ENCODE data around the gene CPNE5. TPM values are rescaled to one million over a fixed set of nuclear protein-coding genes. Genes with fewer than 3 reads are reported as not detected.

CPNE5 gene
- total RNA-seq, 6 experiments from 2014 or later: 0.12 to 0.84 (median 0.23) TPM

DNA sequence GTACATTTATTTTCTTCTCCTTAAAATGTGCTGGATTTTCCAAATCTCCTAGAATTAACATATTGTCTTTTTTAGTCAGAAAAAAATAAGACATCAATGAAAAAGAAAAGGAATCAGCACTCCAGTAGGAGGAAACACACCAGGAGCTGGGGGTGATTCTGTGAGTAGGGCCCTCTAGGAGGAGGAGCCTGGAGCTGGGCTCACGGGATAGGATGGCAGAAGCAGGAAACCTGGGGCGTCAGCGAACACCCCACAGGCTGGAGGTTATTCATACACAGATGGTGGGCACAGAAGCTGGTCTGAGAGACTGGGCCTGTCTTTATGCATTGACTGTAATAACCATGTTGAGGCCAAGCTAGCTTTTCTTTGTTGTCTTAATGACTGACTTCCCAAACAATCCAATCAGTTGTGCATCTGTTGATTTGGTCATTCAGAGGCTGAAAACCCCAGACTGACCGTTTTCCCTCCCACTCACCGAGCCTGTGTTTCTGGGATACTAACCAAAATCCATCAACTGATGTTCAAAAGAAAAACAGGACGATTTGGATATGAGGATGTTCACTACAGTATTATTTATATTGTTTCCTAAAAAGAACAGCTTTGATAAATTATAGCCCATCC lies 53.1 kb downstream of the CPNE5 start:
- Histone ChIP-seq H3K27me3 (no peaks in the 10 kb centered on the region), H3K4me3 (no peak overlapping the region), H3K9me3 (no peaks in the 10 kb centered on the region), H3K27ac (no peak overlapping the region), H3K4me1 (no peaks in the 10 kb centered on the region), H3K36me3 (no peaks in the 10 kb centered on the region)
- no peak for ATAC-seq
- no peak for DNase-seq
- TF ChIP-seq, protein P1, sequence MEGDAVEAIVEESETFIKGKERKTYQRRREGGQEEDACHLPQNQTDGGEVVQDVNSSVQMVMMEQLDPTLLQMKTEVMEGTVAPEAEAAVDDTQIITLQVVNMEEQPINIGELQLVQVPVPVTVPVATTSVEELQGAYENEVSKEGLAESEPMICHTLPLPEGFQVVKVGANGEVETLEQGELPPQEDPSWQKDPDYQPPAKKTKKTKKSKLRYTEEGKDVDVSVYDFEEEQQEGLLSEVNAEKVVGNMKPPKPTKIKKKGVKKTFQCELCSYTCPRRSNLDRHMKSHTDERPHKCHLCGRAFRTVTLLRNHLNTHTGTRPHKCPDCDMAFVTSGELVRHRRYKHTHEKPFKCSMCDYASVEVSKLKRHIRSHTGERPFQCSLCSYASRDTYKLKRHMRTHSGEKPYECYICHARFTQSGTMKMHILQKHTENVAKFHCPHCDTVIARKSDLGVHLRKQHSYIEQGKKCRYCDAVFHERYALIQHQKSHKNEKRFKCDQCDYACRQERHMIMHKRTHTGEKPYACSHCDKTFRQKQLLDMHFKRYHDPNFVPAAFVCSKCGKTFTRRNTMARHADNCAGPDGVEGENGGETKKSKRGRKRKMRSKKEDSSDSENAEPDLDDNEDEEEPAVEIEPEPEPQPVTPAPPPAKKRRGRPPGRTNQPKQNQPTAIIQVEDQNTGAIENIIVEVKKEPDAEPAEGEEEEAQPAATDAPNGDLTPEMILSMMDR (IDR thresholded peaks at IDR 0.05): no peak
- TF ChIP-seq POLR2A (IDR thresholded peaks at IDR 0.05): no peak
- 63% methylated on average over 5 of the region's 6 CpGs for WGBS (ENCODE audit: insufficient coverage, low coverage, low lambda C conversion rate, missing lambda C conversion rate)
- intact Hi-C loops (cut with DNase I): no loop called here

DNA sequence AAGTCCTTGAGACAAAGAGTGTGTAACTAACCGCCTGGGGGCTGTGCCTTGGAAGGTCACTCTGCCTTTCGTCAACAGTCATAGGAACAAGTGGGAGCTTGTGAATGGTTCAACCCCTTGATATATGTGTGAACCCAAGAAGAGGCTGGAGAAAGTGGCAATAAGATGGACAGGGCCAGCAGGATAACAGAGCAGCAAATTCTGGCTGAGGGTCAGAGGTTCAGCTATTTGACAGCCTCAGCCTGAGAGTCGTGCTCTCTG lies 54.9 kb downstream of the CPNE5 start:
- intact Hi-C loops (cut with DNase I): no loop called here
- no CpG with 5 or more reads among the region's 3 CpGs for WGBS (ENCODE audit: insufficient coverage, low coverage, low lambda C conversion rate, missing lambda C conversion rate)

DNA sequence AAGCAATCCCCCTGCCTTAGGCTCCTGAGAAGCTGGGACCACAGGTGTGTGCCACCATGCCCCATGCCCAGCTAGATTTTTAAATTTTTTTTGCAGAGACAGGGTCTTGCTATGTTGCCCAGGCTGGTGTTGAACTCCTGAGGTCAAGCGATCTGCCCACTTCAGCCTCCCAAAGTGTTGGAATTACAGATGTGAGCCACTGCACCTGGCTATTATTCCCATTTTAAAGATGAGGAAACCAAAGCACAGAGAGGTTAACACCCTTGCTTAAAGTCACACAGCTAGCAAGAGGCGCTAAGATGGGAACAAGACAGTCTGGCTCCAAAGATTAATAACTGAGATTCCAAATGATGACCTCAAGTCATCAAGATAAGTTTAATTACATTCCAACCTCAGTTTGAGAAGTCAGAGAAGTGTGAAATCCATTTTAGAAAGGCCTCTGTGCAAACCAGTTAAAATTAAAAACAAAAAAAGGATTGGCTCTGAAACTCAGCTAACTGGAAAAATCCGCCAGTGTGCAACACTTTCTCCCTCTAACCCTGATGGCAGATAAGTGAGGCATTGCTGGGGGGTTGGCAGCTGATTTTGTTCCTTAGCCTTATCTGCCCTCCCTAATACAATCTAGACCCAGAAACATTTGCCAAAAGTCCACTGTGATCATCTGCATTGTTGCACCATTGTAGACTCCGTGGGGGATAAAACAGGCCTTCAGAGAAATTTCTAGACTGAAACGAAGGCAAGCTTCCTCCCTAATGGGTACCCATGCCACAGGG lies 55.5 kb downstream of the CPNE5 start:
- Histone ChIP-seq H3K4me3 (no peak overlapping the region), H3K27ac (no peak overlapping the region), H3K27me3 (no peaks in the 10 kb centered on the region), H3K4me1 (no peaks in the 10 kb centered on the region), H3K36me3 (no peaks in the 10 kb centered on the region), H3K9me3 (no peaks in the 10 kb centered on the region)
- intact Hi-C loops (cut with DNase I): no loop called here
- WGBS (ENCODE audit: insufficient coverage, low coverage, low lambda C conversion rate, missing lambda C conversion rate): 92% methylated on average over 4 of the region's 5 CpGs
- DNase-seq: no peak
- ATAC-seq: no peak
- TF ChIP-seq, protein P1 (IDR thresholded peaks at IDR 0.05): no peak
- TF ChIP-seq POLR2A (IDR thresholded peaks at IDR 0.05): no peak

More for the DNA sequence above, 54.9 kb downstream of the CPNE5 start:
- Histone ChIP-seq H3K27me3 (no peaks in the 10 kb centered on the region), H3K36me3 (no peaks in the 10 kb centered on the region), H3K27ac (no peak overlapping the region), H3K4me3 (no peak overlapping the region), H3K4me1 (no peaks in the 10 kb centered on the region), H3K9me3 (no peaks in the 10 kb centered on the region)
- TF ChIP-seq POLR2A (IDR thresholded peaks at IDR 0.05): no peak
- TF ChIP-seq, protein P1 (IDR thresholded peaks at IDR 0.05): no peak
- DNase-seq (no peak), ATAC-seq (no peak)

DNA sequence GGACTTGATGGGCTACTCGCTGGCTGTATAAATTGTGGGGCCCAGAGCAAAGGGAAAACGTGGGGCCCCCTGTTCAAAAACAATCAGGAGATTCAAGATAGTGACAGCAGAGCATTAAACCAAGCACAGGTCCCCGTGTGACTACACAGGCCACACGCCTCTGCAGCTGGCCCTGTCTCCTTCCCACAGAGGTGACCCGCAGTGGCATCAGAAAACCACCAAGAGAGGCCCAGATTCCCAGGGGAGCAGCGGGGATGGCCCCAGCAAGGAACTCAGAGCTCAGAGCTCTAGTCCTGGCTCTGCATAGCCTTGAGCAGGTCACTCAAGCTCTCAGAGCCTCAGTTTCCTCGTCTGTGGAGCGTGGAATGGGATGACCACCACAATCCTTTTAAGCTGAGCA lies 57.6 kb downstream of the CPNE5 start:
- no peaks in the 10 kb centered on the region for H3K4me1 ChIP-seq
- H3K4me3 ChIP-seq: no peak overlapping the region
- no peak overlapping the region for H3K27ac ChIP-seq
- 37% methylated on average over 2 of the region's 8 CpGs for WGBS (ENCODE audit: insufficient coverage, low coverage, low lambda C conversion rate, missing lambda C conversion rate)
- H3K27me3 ChIP-seq: no peaks in the 10 kb centered on the region
- H3K36me3 ChIP-seq: no peaks in the 10 kb centered on the region
- DNase-seq (no peak), ATAC-seq (no peak)
- no peaks in the 10 kb centered on the region for H3K9me3 ChIP-seq
- intact Hi-C loops (cut with DNase I): no loop called here
- TF ChIP-seq, protein P1 (IDR thresholded peaks at IDR 0.05): no peak
